NCI-H1105 (cell line): Measurements from ENCODE around the gene DBF4B.

ENCODE experiments used
- DNase-seq: peaks from one replicate; lab custom pipeline; 2025; lab: John Stamatoyannopoulos, UW

The DBF4B gene

DNA sequence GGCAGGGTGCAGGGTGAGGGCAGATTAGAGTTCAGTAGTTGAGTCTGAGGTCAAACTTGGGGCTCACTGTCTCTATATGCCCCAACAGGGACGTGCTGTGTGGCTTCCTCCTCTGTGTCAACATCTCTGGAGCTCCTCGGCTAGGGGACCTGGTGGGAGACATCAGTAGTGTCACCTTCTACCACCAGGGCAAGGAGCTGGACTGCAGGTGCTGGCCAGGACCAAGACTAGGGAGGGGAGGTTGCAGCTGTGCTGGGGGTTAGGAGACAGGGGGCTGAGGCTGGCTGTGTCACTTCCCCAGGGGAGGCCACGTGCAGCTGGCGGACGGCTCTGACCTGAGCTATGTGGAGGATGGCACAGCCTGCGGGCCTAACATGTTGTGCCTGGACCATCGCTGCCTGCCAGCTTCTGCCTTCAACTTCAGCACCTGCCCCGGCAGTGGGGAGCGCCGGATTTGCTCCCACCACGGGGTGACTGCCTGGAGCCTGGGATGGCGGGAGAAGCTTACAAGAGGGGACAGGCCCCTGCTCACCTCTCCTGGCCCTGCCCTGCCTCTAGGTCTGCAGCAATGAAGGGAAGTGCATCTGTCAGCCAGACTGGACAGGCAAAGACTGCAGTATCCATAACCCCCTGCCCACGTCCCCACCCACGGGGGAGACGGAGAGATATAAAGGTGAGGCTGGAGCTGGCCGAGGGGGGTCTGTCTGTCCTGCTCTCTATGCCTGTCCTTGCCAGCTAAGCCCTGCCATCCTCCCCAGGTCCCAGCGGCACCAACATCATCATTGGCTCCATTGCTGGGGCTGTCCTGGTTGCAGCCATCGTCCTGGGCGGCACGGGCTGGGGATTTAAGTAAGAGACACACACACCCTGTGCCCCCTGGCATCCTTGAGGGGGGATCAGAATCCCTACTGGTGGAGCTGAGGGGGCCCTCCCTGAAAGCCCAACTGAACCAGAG is 69.2 kb downstream of the DBF4B start:
- DNase-seq = no peak

GRCh38 chr17:44778656-44779210 is 70.3 kb downstream of the DBF4B start:
- no peak for DNase-seq

- DNase-seq = peak; percentile 44
These were observed 71.0 kb downstream of the DBF4B start for GRCh38 chr17:44779211-44780025.

GRCh38 chr17:44780161-44780560 is 71.7 kb downstream of the DBF4B start:
- no peak for DNase-seq

DNA sequence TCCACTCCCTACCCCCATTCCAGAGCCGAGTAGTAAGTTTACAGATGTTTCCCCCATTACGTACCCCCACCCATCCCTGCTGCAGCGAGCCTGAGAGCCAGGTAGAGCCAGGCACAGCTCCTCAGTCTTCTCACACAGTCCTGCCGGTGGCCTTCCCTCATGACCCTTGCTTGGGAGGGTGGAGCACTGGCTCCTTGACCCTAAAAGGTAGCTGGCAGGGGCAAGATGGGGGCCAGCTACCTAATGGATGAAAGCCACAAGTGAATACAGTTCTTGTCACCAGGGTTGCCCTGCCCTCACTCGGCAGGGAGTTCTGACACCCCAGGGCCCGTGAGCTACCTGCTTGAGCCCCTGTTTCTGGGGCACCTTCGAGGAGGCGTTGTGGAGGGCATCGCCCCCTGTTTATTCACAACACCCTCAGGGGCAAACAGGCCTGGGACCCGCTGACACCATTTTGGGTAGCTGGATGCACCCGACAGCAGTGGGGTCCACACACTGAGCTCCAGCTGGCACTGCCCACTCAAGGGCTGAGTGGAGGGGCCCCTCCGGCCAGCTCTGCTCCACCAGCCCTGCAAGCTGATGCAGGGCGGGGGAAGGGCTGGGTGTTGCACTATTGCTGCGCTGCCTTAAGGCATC is 72.5 kb downstream of the DBF4B start:
- no peak for DNase-seq

- DNase-seq = no peak
These were observed 73.3 kb downstream of the DBF4B start for GRCh38 chr17:44781551-44782325.

DNA sequence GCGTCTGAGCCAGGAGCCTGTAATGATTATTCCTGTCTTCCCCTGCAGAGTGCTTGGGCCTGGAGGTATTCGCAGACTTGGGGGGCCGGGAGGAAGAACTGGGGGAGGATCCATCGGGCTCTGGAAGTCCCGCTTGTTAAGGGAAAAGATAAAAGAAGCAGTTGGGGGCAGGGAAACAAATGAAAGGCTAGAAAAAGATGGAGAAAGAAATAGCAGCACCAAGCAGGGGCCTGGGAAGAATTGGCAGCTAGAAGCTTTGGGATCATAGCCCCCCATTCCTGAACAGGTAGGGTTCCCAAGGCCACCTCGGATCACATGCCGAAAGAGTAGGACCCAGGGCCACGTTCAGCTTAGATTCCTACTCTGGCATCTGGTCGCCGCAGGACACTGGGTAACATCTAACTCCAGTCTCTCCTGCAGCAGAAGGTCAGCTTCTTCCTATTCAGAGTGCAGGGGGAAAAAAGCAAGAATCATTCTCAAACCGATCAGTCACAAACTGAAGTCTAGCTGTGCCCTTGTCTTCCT is 73.9 kb downstream of the DBF4B start:
- no peak for DNase-seq

GRCh38 chr17:44785921-44786320 is 77.5 kb downstream of the DBF4B start:
- no peak for DNase-seq

- no peak for DNase-seq
These were observed 78.2 kb downstream of the DBF4B start for GRCh38 chr17:44786551-44787081.

GRCh38 chr17:44787271-44787940 is 78.9 kb downstream of the DBF4B start:
- no peak for DNase-seq

GRCh38 chr17:44788139-44788538 is 79.7 kb downstream of the DBF4B start:
- no peak for DNase-seq

- no peak for DNase-seq
These were observed 83.8 kb downstream of the DBF4B start for GRCh38 chr17:44792276-44792675.

GRCh38 chr17:44793885-44794842 is 85.7 kb downstream of the DBF4B start:
- DNase-seq = no peak

GRCh38 chr17:44794851-44795413 is 86.5 kb downstream of the DBF4B start:
- no peak for DNase-seq

DNA sequence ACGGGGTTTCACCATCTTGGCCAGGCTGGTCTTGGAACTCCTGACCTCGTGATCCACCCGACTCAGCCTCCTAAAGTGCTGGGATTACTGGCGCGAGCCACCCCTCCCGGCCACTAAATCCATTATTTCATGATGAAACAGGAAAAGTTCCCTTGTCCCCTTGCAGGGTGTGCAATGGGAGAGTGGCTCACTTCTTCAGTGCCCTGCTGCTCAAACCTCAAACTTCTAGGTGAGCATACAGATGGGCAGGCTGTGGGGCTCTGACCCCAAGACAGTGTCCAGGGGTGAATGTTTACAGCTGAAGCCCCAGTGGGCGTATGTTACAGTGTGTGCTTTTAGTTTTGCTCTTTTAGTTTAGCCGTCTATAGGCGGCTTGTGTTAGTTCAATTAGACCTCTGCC is 87.0 kb downstream of the DBF4B start:
- DNase-seq = no peak

GRCh38 chr17:44795928-44796327 is 87.5 kb downstream of the DBF4B start:
- no peak for DNase-seq

GRCh38 chr17:44796731-44797130 is 88.3 kb downstream of the DBF4B start:
- no peak for DNase-seq

GRCh38 chr17:44797802-44798201 is 89.3 kb downstream of the DBF4B start:
- DNase-seq = no peak

GRCh38 chr17:44798356-44798755 is 89.9 kb downstream of the DBF4B start:
- no peak for DNase-seq
